22Rv1 (cell line): Measurements from ENCODE around the gene NKAP.
A peak's percentile ranks its signal among the peaks of the same experiment; 100 is the strongest.

ENCODE experiments used
- ZFX ChIP-seq: fragments of 450-650 bp; IDR thresholded peaks from 2 replicates; pipeline ENCODE4 v1.6.1; 2017; ENCODE audit warnings: antibody characterized with exemption, borderline replicate concordance
- TF ChIP-seq, protein P1 (sequence below): fragments of 450-650 bp; IDR thresholded peaks from 2 replicates; pipeline ENCODE4 v1.5.1; 2017; ENCODE audit warnings: mild to moderate bottlenecking

- TF ChIP-seq, protein P1, sequence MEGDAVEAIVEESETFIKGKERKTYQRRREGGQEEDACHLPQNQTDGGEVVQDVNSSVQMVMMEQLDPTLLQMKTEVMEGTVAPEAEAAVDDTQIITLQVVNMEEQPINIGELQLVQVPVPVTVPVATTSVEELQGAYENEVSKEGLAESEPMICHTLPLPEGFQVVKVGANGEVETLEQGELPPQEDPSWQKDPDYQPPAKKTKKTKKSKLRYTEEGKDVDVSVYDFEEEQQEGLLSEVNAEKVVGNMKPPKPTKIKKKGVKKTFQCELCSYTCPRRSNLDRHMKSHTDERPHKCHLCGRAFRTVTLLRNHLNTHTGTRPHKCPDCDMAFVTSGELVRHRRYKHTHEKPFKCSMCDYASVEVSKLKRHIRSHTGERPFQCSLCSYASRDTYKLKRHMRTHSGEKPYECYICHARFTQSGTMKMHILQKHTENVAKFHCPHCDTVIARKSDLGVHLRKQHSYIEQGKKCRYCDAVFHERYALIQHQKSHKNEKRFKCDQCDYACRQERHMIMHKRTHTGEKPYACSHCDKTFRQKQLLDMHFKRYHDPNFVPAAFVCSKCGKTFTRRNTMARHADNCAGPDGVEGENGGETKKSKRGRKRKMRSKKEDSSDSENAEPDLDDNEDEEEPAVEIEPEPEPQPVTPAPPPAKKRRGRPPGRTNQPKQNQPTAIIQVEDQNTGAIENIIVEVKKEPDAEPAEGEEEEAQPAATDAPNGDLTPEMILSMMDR = peak; percentile 65
- no peak for TF ChIP-seq ZFX
These were observed 55.7 kb downstream of the NKAP start for GRCh38 chrX:119887721-119888425.
